Stimulated activated CD4-positive, alpha-beta T cell treated with anti-CD3 and anti-CD28 coated beads, Interleukin-1b, Interleukin-23, amount 100 ng/mL, for 1 hour (primary cell): Measurements from ENCODE around the gene NOXA1.
"Not testable (repeated sequence)": the region's sequence is repeated elsewhere in the genome, so short reads cannot be mapped to it uniquely, and the experiment has no call there.

Experiments used
- DNase-seq, 2 donors: peaks; one replicate each; pipeline ENCODE4 v3.0.0-alpha.2; 2020; ENCODE audit warnings: low read depth in 2 of 2

NOXA1 gene

GRCh38 chr9:137465000-137465719 lies 42.0 kb downstream of the NOXA1 start:
- no peak for DNase-seq

- no peak for DNase-seq
Measured at GRCh38 chr9:137465720-137466388, 42.7 kb downstream of the NOXA1 start.

GRCh38 chr9:137466389-137467085 lies 43.3 kb downstream of the NOXA1 start:
- DNase-seq = not testable (repeated sequence)

GRCh38 chr9:137467161-137467581 lies 44.0 kb downstream of the NOXA1 start:
- no peak for DNase-seq

- no peak for DNase-seq
Measured at GRCh38 chr9:137467896-137468295, 44.7 kb downstream of the NOXA1 start.

GRCh38 chr9:137470785-137471184 lies 47.6 kb downstream of the NOXA1 start:
- no peak for DNase-seq

GRCh38 chr9:137474271-137474670 lies 51.1 kb downstream of the NOXA1 start:
- no peak for DNase-seq

GRCh38 chr9:137475666-137476065 lies 52.5 kb downstream of the NOXA1 start:
- DNase-seq = no peak

- no peak for DNase-seq
Measured at GRCh38 chr9:137476856-137477255, 53.7 kb downstream of the NOXA1 start.

GRCh38 chr9:137477778-137478612 lies 54.8 kb downstream of the NOXA1 start:
- no peak for DNase-seq

GRCh38 chr9:137478613-137478961 lies 55.4 kb downstream of the NOXA1 start:
- no peak for DNase-seq

GRCh38 chr9:137478962-137479861 lies 56.0 kb downstream of the NOXA1 start:
- DNase-seq = no peak

- no peak for DNase-seq
Measured at GRCh38 chr9:137479892-137480685, 56.9 kb downstream of the NOXA1 start.

- DNase-seq = no peak
Measured at GRCh38 chr9:137480686-137481683, 57.8 kb downstream of the NOXA1 start.

- no peak for DNase-seq
Measured at GRCh38 chr9:137482094-137482781, 59.0 kb downstream of the NOXA1 start.
